Stimulated activated CD8-positive, alpha-beta memory T cell treated with anti-CD3 and anti-CD28 coated beads, Interleukin-4, amount 100 ng/mL, for 4 hours (primary cell): ENCODE measurements around the gene SLC30A1.
"Not testable (repeated sequence)": the region's sequence is repeated elsewhere in the genome, so short reads cannot be mapped to it uniquely, and the experiment has no call there.

Experiments used
- DNase-seq, 2 donors: peaks; one replicate each; pipeline ENCODE4 v3.0.0-alpha.2; 2020; ENCODE audit warnings: low read depth in 2 of 2, low spot score in 1 of 2

Gene SLC30A1, protein sequence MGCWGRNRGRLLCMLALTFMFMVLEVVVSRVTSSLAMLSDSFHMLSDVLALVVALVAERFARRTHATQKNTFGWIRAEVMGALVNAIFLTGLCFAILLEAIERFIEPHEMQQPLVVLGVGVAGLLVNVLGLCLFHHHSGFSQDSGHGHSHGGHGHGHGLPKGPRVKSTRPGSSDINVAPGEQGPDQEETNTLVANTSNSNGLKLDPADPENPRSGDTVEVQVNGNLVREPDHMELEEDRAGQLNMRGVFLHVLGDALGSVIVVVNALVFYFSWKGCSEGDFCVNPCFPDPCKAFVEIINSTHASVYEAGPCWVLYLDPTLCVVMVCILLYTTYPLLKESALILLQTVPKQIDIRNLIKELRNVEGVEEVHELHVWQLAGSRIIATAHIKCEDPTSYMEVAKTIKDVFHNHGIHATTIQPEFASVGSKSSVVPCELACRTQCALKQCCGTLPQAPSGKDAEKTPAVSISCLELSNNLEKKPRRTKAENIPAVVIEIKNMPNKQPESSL

DNA sequence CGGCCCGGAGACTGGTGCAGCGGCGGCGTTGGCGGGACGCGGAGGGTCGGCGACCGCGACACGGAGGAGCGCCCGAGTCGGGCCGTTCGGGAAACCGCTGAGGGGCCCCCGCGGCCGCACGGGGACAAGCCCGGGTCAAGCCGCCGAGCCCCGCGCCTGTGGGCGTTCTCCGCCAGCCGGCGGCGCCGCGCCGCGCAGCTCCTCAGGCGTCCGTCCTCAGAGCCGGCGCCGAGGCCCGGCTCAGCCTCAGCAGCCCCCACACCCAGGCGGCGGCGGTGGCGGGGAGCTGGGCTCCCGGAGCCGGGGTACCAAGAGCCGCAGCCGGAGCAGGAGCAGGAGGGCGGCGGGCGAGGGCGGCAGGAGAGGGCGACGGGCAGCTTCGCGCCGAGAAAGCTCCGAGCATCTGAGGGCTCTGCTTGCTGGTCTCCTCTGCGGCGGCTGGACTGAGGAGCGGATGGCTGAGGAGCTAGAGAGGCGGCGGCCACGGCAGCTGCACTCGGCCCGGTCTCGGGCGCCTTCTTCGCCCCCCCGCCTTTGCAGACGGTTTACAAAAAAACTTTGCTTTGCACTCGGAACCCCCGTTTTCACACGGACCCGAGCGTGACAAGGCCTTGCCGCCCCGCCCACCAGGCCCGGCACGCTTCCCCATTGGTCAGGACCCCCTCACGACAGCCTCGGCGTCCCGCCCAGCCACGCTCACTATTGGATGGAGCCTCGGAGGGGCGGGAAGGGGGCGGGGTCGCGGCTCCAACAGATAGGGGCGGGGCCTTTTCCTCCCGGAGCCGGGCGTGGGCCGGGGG is at the start of gene SLC30A1:
TSS of gene SLC30A1 (minus strand) at position 522 of the 800 bp plus-strand sequence. CDS start 549 bp downstream, outside the sequence.
- peak; percentile 99 for DNase-seq

DNA sequence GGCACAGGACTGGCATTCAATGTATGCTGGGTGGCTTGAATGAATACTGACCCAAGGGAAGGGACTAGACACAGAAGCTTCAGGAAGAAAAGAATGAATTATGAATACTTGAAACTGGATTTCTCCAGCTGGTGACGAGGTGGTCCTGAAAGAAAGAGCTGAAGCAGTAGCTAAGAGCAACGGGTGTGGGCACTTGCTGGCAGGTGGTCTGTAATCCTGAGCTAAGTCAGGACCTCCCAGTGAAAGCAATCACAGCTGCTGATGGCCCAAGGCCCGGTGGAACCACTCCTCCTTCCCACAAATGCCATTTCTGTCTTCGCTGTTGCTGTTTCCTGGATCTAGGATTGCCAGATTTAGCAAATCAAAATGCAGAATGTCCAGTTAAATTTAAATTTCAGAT is 49.5 kb upstream of the SLC30A1 start:
- DNase-seq, result no peak

DNA sequence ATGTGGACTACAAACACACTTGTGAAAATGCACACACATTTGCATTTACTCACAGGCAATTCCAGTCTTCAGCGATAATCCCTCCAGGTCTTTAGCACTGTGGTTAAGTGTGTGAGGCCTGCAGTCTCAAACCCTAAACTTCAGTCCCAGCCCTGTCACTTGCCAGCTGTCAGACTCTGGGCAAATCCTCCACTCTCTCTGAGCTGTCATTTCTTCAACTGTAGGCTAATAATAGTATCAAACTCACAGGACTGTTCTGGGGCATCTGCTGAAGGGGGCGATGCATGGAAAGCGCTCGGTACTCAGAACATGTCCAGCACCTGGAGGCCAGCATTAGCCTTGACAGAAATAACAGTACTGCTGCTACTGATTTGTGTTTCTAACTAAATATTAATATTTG is 48.3 kb upstream of the SLC30A1 start:
- no peak for DNase-seq

DNA sequence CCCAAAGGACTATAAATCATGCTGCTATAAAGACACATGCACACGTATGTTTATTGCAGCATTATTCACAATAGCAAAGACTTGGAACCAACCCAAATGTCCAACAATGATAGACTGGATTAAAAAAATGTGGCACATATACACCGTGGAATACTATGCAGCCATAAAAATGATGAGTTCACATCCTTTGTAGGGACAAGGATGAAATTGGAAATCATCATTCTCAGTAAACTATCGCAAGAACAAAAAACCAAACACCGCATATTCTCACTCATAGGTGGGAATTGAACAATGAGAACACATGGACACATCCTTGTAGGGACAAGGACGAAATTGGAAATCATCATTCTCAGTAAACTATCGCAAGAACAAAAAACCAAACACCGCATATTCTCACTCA is 46.9 kb upstream of the SLC30A1 start:
- DNase-seq, result not testable (repeated sequence)

DNA sequence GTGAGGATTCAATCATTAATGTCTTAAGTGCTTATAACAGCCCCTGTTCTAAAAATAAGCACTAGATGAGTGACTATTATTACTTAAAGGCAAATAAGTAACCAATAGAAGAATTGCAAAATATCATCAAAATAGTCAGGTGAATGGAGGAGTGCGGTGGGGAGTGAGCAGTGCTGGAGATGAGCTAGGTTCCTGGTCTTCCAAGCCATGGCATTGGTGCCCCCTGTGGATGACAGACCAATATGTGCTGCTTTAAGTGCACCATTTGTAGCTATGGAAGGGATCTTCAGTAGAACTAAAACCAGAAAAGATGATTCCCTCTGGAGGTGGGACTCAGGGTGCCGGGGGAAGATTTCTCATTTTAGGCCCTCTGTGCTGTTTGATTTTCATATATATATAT is 46.1 kb upstream of the SLC30A1 start:
- no peak for DNase-seq

DNA sequence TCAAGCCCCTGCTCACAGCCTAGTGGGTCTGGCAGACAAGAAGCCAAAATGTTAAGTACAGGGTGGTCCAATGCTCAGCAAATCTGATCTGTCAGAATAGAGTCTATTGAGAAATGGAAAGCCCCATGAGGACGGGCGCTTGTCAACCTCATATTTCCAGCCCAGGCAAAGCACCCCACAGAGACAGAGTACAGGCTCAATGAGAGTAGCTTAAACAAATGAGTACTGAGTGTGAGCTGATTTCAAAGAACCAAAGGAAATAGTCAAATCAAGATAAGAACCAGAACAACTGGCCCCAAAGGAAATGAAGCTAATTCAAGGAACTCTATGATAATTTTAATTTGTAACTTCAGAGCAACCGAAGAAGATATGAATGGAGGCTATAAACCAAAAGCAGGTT is 44.6 kb upstream of the SLC30A1 start:
- DNase-seq, result no peak

DNA sequence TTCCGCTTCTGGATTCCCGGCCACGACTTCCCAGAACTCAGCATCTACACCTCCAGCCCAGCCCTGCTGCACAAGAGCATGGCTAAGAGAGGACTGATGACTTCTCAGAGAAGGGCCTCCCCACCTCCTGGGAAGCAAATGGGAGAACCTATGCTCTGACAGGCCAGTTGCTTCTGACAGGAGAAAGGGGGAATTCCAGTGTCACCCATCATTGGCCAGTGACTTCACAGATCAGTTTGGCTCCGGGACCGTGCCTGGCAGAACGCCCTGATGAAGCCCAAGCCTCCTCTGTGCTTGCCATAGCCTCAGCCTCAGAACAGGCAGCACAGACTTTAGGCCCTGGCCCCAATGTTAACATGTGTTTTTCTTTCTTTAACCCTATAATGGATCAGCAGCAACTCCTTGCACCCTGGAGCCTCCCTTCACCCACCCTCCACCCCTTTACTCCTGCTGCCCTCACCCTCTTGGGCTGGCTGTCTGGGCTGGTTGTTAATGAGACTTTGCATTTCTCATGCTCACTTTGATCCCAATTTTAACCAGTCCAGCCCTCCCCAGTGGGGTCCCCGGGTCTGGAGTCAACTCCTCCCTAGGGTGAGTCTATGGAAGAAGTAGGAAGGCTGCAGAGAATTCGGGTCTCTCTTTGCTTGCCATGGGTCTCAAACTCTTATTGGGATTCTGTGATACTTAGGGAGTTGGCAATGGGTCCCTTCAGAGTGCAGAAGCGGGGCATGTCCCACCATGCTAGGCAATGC is 42.7 kb upstream of the SLC30A1 start:
- no peak for DNase-seq

DNA sequence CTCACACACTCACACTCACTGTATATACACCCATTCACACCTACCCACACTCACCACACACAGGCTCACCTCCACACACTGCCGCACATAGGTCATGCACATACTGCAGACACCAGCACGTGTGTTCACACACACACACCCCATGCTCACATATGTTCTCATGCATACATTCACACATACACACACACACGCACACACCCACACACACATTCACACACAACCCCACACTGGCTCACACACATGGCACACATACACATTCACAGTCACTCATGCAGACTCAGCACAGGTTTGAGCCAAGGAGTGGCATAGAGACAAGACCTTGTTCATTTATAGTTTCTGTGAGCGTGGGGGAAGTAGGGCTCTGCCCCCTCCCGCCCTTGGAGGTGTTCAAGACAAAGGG is 41.1 kb upstream of the SLC30A1 start:
- DNase-seq, result no peak

DNA sequence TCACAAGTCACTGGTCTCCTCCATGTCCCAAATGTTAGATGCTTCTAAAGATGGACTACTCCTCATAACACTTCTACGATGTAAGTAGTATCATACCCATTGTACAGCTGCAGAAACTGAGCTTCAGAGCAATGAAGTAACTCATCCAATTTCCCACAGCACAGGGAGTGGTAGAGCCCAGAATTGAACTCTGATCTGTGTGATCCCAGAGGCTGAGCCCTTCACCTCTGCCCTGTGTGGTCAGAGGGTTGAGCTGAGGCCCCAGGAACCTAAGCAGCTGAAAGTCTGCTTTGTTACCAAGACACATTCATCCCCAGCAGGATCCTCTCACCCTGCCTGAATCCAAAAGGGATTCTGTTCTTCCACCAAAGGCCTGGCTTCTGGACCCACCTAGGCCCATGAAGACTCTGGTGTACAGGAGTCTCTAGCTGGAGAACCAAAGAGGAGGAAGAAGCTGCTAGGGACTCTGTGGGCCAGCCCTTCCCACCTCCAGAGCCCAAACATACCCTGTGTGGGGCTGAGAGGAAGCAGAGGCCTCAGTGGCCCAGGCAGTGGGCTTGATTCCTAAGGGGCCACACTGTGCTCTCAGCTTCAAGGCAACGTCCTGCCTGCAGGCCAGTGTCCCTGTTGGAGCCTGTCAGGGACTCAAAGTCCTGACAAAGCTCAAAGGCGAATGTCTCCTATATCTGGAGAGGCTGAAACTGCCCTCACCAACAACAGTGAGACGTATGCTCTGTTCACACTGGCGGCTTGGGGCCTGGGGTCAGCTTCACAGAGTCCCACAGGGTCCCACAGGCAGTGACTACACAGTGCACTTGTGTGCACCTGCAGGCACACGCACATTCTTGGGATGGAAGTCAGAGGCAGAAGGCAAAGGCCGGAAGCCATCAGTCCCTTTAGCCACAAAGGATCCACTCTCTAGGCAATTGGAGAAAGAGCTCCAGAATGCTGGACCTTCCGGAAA is 40.4 kb upstream of the SLC30A1 start:
- DNase-seq, result no peak

DNA sequence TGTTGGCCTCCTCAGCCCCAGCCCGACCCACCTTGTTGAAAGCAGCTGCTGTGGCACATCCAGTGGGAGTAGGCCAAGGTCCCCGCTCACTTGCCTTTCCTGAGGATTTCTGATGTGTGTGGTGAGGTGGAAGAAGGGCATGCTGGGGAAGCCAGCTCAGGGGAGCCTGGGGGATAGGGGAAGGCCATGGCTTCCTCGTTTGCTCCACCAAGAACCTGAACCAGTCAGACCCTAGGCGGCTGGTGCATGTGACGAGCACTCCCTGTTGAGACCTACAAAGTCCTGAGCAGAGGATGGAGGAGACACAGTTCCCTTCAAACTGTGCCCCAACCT is 38.0 kb upstream of the SLC30A1 start:
- DNase-seq, result no peak

DNA sequence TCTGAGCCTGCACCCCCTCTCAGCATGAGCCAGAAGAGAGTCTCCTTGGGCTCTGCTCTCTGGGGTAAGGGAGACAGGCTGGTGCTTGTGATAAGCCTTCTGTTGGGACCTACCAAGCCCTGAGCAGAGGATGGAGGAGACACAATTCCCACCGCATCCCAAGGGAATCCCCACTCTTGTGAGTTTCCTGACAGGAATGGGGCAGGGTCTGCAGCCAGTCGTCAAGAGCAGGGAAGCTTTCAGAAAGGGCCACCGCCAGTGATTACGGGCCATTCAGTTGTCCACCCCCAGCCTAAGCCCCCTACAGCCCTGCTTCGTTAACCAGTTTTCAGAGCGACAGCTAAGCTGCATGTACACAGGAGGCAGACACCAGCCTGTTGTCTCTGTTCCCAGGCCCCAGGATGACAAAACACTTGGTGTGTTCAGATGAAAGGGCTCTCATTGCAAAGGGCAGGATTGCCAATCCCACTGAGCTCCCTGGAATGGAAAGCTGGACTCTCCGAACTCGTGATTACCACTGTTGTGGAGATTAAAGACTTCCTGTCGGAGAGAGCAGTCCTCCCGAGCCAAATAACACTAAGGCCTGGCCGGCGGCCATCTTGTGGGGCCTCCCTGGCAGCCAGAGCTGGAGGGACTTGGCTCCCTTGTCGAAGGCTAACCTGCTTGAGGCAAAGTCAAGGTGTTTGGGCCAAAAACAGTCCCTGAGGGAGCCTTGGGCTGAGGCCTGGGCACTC is 37.4 kb upstream of the SLC30A1 start:
- DNase-seq, result no peak

DNA sequence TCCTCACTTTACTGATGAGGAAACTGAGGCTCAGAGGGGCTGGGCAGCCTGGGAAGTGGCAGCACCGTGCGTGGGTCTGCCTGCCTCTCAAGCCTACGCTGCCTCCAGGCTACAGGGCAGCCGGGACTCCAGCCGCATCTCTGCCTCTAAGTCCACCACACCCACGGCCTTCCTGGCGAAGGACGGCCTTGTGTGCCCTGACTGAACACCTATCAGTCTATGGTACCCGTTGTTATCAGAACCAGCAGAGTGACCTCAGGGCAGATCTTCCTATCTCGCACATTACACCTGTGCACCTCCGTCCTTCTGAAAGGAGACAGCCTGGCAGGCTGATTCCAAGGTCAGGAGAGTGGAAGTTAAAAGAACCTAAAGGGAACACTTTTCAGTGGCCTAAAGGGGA is 35.7 kb upstream of the SLC30A1 start:
- DNase-seq, result no peak

DNA sequence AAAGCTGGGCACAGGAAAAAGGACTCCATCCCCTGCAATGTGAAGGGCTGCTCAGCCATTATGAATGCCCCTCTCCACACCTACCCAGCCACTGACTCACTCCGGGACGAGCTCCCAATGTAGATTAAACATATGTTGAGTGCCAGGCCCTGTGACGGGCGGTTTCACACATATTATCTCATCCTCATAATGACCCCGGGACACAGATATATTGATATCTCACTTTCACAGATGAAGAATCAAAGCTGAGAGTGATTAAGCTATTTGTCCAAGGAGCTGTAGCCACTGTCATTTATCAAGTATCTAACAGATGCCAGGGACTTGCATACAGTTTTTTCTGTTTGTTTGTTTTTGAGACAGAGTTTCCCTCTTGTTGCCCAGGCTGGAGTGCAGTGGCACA is 35.0 kb upstream of the SLC30A1 start:
- DNase-seq, result no peak

DNA sequence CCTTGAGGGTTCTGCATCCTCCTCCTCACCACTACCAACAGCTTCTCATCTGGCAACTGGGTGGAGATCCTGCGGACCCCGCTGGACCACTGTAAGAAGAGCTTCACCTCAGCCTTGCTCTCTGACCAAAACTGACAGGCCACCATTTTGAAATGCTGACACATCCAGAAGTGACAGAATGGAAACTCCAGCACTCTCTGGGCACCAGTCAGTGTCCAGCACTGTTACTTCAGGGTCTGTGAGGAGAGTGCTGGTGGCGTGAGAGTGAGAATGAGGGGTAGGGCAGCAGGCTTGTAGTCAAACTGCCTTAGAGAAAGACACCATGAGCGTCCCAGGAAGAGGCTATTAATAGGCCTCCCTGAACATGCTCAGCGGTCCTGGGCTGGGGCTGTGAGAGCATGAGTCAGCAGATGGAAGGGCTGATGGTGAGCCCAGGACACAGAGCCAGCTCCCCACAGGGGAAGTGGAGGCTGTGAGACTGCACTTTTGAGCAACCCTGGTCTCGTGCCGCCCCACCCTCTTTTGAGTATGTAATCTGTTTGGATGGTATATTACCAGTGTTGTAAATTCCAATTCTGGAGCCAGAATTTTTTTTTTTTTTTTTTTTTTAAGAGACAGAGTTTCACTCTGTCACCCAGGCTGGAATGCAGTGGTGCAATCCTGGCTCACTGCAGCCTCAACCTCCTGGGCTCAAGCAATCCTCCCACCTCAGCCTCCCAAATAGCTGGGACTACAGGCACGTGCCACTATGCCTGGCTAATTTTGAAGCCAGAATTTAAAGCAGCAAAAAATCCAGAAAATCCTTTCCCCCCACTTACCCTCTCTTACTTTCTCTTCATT is 34.4 kb upstream of the SLC30A1 start:
- DNase-seq, result no peak

DNA sequence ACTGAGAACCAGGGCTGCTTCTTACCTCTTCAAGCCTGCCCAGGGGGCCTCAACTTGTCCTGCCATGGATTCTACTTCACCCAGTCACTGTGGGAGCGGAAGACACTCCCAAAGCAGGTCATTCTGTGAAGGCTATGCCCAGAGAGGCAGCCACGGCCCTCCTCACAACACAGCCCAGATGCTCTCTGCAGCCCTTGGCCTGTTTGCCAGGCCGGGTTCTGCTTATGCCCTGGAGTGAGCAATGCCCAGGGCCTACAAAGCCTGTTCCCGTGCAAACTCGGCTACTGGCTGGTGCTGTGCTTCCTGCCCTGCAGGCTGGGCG is 33.8 kb upstream of the SLC30A1 start:
- no peak for DNase-seq

DNA sequence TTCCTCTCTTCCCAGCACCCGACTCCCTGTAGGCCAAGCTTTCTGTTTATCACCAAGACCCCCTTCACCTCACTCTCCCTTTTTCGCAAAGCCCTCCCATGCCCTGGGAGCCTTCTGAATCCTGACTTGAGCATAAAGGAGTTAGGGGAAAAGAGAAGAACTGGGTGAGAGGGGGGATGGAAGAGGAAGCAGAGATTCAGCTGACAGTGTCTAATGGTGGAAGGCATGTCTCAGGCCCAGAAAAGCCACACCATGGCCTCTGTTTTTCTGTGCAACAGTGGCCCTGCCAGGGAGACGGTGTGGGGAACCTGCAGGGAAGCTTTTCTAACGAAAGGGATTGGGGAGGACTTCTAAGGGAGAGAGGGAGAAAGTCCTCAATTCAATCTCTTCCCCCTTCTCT is 32.9 kb upstream of the SLC30A1 start:
- DNase-seq, result no peak

DNA sequence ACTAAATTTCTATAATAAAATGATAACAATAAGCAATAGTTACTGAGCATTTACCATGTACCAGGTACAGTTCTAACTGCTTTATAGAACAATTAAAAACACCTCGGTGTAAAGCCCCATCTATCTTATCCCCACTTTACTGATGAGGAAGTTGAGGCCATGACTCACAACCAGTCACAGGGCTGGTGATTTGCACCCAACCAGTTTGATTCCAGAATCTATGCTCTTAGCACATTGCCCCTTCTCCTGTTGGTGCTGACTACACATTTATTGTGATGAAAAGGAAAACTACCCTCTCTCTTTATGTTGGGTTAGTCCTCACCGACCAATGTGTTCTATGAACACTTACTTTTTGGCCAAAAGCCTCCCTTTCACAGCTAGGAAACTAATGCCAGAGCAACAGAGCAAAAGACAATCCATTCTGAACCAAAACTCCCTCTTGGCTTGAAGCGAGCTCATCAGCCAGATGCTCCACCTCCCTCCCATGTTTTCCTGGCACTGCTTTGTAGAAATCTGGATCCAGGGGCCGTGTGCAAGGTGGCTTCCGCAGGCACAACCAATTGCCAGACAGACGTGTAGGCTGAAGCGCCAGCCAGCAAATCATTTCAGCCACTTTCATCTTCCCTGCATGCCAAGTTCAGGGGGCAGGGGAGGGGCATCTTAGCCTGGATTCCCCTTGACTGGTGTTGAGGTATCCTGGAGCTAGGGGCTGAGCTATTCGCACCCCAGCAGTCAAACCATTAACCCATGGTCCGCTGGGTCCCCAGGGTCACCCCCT is 32.0 kb upstream of the SLC30A1 start:
- DNase-seq, result no peak
